ENCODE data around the gene VAPA.

DNA sequence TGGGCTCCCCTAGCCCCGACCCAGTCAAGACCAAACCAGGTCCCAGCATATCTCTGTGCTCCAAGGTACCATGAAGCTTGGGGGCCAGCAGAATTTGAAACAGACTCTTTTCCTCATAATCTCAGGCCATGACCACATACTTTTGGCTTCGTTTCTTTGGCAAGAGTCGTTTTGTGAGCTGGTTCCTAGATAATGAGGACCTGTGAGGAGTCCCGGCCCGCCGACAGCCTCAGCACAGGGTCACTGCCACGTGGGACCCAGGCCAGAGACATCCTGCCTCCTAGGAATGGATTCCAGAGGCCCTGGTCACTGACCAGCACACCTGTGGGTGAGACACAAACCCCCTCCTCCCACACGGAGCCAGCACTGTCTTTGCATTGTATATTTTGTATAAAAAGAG lies 73.5 kb downstream of the VAPA start:
- TF ChIP-seq POLR2A (IDR thresholded peaks at IDR 0.05) = no peak
- TF ChIP-seq, protein P1, sequence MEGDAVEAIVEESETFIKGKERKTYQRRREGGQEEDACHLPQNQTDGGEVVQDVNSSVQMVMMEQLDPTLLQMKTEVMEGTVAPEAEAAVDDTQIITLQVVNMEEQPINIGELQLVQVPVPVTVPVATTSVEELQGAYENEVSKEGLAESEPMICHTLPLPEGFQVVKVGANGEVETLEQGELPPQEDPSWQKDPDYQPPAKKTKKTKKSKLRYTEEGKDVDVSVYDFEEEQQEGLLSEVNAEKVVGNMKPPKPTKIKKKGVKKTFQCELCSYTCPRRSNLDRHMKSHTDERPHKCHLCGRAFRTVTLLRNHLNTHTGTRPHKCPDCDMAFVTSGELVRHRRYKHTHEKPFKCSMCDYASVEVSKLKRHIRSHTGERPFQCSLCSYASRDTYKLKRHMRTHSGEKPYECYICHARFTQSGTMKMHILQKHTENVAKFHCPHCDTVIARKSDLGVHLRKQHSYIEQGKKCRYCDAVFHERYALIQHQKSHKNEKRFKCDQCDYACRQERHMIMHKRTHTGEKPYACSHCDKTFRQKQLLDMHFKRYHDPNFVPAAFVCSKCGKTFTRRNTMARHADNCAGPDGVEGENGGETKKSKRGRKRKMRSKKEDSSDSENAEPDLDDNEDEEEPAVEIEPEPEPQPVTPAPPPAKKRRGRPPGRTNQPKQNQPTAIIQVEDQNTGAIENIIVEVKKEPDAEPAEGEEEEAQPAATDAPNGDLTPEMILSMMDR (IDR thresholded peaks at IDR 0.05) = no peak

Measured in right lobe of liver (tissue), 4 donors.